ENCODE data around the gene E2F2. TPM values are rescaled to one million over a fixed set of nuclear protein-coding genes. Genes with fewer than 3 reads are reported as not detected.

Gene E2F2
- total RNA-seq = 0.97 and 2.0 TPM in 2 replicates

GRCh38 chr1:23530747-23531561, at the start of gene E2F2:
TSS of gene E2F2 (minus strand) at chr1:23531233. CDS start at chr1:23530793, 440 bp downstream.

GRCh38 chr1:23559136-23559984, 28.3 kb upstream of the E2F2 start, which contains the start of gene ID3:
TSS of gene ID3 (minus strand) at chr1:23559501. CDS start at chr1:23559426, 75 bp downstream.

GRCh38 chr1:23483321-23484252, 47.4 kb downstream of the E2F2 start, which contains the start of gene ASAP3:
TSS of gene ASAP3 (minus strand) at chr1:23484179. CDS start at chr1:23484133, 46 bp downstream.

Other genes starting within 250 kb of the E2F2 start
- gene HNRNPR, start 186.9 kb downstream of the E2F2 start, total RNA-seq = 108 and 132 TPM in 2 replicates
- 16.6 and 19.2 TPM in 2 replicates for gene ZNF436, start 161.4 kb downstream of the E2F2 start, total RNA-seq
- 0.32 and 0.91 TPM in 2 replicates for gene TCEA3, start 106.5 kb downstream of the E2F2 start, total RNA-seq
- gene ASAP3, start 47.1 kb downstream of the E2F2 start, total RNA-seq = 7.1 and 8.4 TPM in 2 replicates
- 115 and 223 TPM in 2 replicates for gene ID3, start 28.3 kb upstream of the E2F2 start, total RNA-seq
- 897 and 1,608 TPM in 2 replicates for gene RPL11, start 160.6 kb upstream of the E2F2 start, total RNA-seq
- gene ELOA, start 212.2 kb upstream of the E2F2 start, total RNA-seq = 17.6 and 19.2 TPM in 2 replicates
- gene PITHD1, start 247.2 kb upstream of the E2F2 start, total RNA-seq = 37.7 and 44.2 TPM in 2 replicates